Amniotic stem cell (primary cell): Measurements from ENCODE around the gene PTPRF.

ENCODE experiments used
- DNase-seq: peaks from one replicate; lab custom pipeline; 2025; lab: John Stamatoyannopoulos, UW

Gene PTPRF

GRCh38 chr1:43608827-43609226 is 78.1 kb downstream of the PTPRF start:
- no peak for DNase-seq

- no peak for DNase-seq
Observed at GRCh38 chr1:43610339-43610738, 79.7 kb downstream of the PTPRF start.

- DNase-seq: no peak
Observed at GRCh38 chr1:43611950-43612349, 81.3 kb downstream of the PTPRF start.

- no peak for DNase-seq
Observed at GRCh38 chr1:43612406-43612805, 81.7 kb downstream of the PTPRF start.

GRCh38 chr1:43613075-43613942 is 82.6 kb downstream of the PTPRF start:
- no peak for DNase-seq

GRCh38 chr1:43614211-43614610 is 83.5 kb downstream of the PTPRF start:
- DNase-seq: no peak

- no peak for DNase-seq
Observed at GRCh38 chr1:43614891-43615290, 84.2 kb downstream of the PTPRF start.

- no peak for DNase-seq
Observed at GRCh38 chr1:43616383-43616782, 85.7 kb downstream of the PTPRF start.

GRCh38 chr1:43617011-43617410 is 86.3 kb downstream of the PTPRF start:
- DNase-seq: no peak

- DNase-seq: no peak
Observed at GRCh38 chr1:43617668-43618067, 87.0 kb downstream of the PTPRF start.

- DNase-seq: no peak
Observed at GRCh38 chr1:43618521-43619313, 88.0 kb downstream of the PTPRF start.

- no peak for DNase-seq
Observed at GRCh38 chr1:43619314-43619790, 88.7 kb downstream of the PTPRF start.

GRCh38 chr1:43619996-43620920 is 89.6 kb downstream of the PTPRF start:
- DNase-seq: no peak

- DNase-seq: no peak
Observed at GRCh38 chr1:43620956-43621355, 90.3 kb downstream of the PTPRF start.

GRCh38 chr1:43621386-43621785 is 90.7 kb downstream of the PTPRF start:
- no peak for DNase-seq

GRCh38 chr1:43621861-43622260 is 91.2 kb downstream of the PTPRF start:
- DNase-seq: no peak

- no peak for DNase-seq
Observed at GRCh38 chr1:43622471-43622870, 91.8 kb downstream of the PTPRF start.

- no peak for DNase-seq
Observed at GRCh38 chr1:43622901-43623780, 92.5 kb downstream of the PTPRF start.

- DNase-seq: no peak
Observed at GRCh38 chr1:43625063-43625780, 94.5 kb downstream of the PTPRF start.

GRCh38 chr1:43632135-43632670 is 101.5 kb downstream of the PTPRF start:
- no peak for DNase-seq
